AG04449 (cell line): ENCODE data around the gene LIN52.

Source experiments
- CTCF ChIA-PET: fragments of 350-600 bp; formaldehyde crosslinking; extraction: SDS; loops from one replicate; lab custom pipeline; 2021; ENCODE audit warnings: antibody characterized with exemption; lab: Yijun Ruan, JAX
- POLR2A ChIA-PET: fragments of 400-600, 350-600 bp; formaldehyde crosslinking; extraction: SDS; loops from one replicate; lab custom pipeline; 2020; ENCODE audit warnings: antibody characterized with exemption, inconsistent platforms; lab: Yijun Ruan, JAX
- DNase-seq: peaks from one replicate; pipeline ENCODE4 v3.0.0-alpha.2; 2010; ENCODE audit warnings: low read depth, low spot score
- H3K4me3 ChIP-seq: 2 replicates; pipeline ENCODE4 v1.5.1; 2011; ENCODE audit warnings: low read depth, mild to moderate bottlenecking, control low read depth, low read length
- CTCF ChIP-seq: IDR thresholded peaks from one replicate; pipeline ENCODE4 v1.5.1; 2011; ENCODE audit warnings: mild to moderate bottlenecking, moderate library complexity, low read length, control low read depth, inconsistent platforms; ENCODE audit not compliant: insufficient read depth; ENCODE audit errors: missing control alignments

Gene LIN52

GRCh38 chr14:74238974-74239847 is 154.5 kb downstream of the LIN52 start, which contains the start of gene VSX2:
TSS of gene VSX2 (plus strand) at chr14:74239449. CDS start at chr14:74239562, 113 bp downstream.
- no peak for TF ChIP-seq CTCF
- CTCF ChIA-PET, result interaction anchor here (0.5 to 3.9 kb wide), 4 partner anchors 12 to 128 kb away, joined by 3 to 21 read pairs (median 8); no protein-coding TSS in a partner anchor
- no peak within 1 kb of the TSS for H3K4me3 ChIP-seq
- POLR2A ChIA-PET, result no interaction called here
- no peak for DNase-seq

- DNase-seq, result no peak
- H3K4me3 ChIP-seq, result no peak overlapping the region
- no peak for TF ChIP-seq CTCF
- POLR2A ChIA-PET, result interaction anchor here (0.6 kb wide), 1 partner anchor 70 kb away, joined by 3 read pairs; no protein-coding TSS in a partner anchor
- CTCF ChIA-PET, result interaction anchor here (2.0 to 3.9 kb wide), 2 partner anchors 11 to 21 kb away, joined by 6 to 21 read pairs; no protein-coding TSS in a partner anchor
Measured at GRCh38 chr14:74239848-74240793, 155.4 kb downstream of the LIN52 start.

GRCh38 chr14:74240794-74241651 is 156.3 kb downstream of the LIN52 start:
- no peak for DNase-seq
- H3K4me3 ChIP-seq, result no peak overlapping the region
- TF ChIP-seq CTCF, result no peak
- ChIA-PET CTCF (interaction anchor here (0.9 to 3.9 kb wide), 3 partner anchors 10 to 22 kb away, joined by 3 to 21 read pairs (median 5); no protein-coding TSS in a partner anchor), POLR2A (interaction anchor here (0.6 kb wide), 1 partner anchor 69 kb away, joined by 3 read pairs; no protein-coding TSS in a partner anchor)

- CTCF ChIA-PET, result interaction anchor here (0.6 to 3.9 kb wide), 4 partner anchors 9 to 82 kb away, joined by 3 to 21 read pairs (median 4); no protein-coding TSS in a partner anchor
- TF ChIP-seq CTCF, result no peak
- no peak for DNase-seq
- POLR2A ChIA-PET, result no interaction called here
- H3K4me3 ChIP-seq, result no peak overlapping the region
Measured at GRCh38 chr14:74241652-74242017, 156.9 kb downstream of the LIN52 start.

- no peak for TF ChIP-seq CTCF
- H3K4me3 ChIP-seq, result no peak overlapping the region
- POLR2A ChIA-PET, result no interaction called here
- CTCF ChIA-PET, result interaction anchor here (0.6 to 3.9 kb wide), 4 partner anchors 9 to 82 kb away, joined by 3 to 21 read pairs (median 4); no protein-coding TSS in a partner anchor
- DNase-seq, result no peak
Measured at GRCh38 chr14:74242021-74242779, 157.4 kb downstream of the LIN52 start.
